Panc1 (cell line): Measurements from ENCODE around the gene CNTROB.

Experiments
- CTCF ChIP-seq: fragments of 450-650 bp; IDR thresholded peaks from 2 replicates; pipeline ENCODE4 v1.5.1; 2017; ENCODE audit warnings: mild to moderate bottlenecking
- POLR2AphosphoS5 ChIP-seq: IDR thresholded peaks from 2 replicates; pipeline ENCODE4 v1.6.1; 2012; ENCODE audit warnings: mild to moderate bottlenecking, low read depth, low read length, moderate library complexity
- TF ChIP-seq, protein P1 (sequence below), 2 experiments: IDR thresholded peaks; 2 replicates each; pipeline ENCODE4 v1.6.1; 2011 to 2012; ENCODE audit warnings: low read depth in 2 of 2, control low read depth in 1 of 2, low read length in 1 of 2, mild to moderate bottlenecking in 1 of 2, moderate library complexity in 1 of 2; ENCODE audit not compliant: insufficient read depth in 1 of 2

GRCh38 chr17:7894866-7895265 is 37.1 kb upstream of the CNTROB start:
- no peak for TF ChIP-seq CTCF
- TF ChIP-seq, protein P1, sequence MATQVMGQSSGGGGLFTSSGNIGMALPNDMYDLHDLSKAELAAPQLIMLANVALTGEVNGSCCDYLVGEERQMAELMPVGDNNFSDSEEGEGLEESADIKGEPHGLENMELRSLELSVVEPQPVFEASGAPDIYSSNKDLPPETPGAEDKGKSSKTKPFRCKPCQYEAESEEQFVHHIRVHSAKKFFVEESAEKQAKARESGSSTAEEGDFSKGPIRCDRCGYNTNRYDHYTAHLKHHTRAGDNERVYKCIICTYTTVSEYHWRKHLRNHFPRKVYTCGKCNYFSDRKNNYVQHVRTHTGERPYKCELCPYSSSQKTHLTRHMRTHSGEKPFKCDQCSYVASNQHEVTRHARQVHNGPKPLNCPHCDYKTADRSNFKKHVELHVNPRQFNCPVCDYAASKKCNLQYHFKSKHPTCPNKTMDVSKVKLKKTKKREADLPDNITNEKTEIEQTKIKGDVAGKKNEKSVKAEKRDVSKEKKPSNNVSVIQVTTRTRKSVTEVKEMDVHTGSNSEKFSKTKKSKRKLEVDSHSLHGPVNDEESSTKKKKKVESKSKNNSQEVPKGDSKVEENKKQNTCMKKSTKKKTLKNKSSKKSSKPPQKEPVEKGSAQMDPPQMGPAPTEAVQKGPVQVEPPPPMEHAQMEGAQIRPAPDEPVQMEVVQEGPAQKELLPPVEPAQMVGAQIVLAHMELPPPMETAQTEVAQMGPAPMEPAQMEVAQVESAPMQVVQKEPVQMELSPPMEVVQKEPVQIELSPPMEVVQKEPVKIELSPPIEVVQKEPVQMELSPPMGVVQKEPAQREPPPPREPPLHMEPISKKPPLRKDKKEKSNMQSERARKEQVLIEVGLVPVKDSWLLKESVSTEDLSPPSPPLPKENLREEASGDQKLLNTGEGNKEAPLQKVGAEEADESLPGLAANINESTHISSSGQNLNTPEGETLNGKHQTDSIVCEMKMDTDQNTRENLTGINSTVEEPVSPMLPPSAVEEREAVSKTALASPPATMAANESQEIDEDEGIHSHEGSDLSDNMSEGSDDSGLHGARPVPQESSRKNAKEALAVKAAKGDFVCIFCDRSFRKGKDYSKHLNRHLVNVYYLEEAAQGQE (IDR thresholded peaks at IDR 0.05; ENCODE audit: insufficient read depth in 1 of 2, low read depth in 2 of 2, low read length in 1 of 2), result no peak
- no peak for TF ChIP-seq POLR2AphosphoS5
